Fibroblast of skin of right biceps (primary cell): ENCODE measurements around the gene RAE1.

ENCODE experiments used
- DNase-seq: peaks from one replicate; pipeline ENCODE4 v3.0.0-alpha.2; 2013

Gene RAE1, protein sequence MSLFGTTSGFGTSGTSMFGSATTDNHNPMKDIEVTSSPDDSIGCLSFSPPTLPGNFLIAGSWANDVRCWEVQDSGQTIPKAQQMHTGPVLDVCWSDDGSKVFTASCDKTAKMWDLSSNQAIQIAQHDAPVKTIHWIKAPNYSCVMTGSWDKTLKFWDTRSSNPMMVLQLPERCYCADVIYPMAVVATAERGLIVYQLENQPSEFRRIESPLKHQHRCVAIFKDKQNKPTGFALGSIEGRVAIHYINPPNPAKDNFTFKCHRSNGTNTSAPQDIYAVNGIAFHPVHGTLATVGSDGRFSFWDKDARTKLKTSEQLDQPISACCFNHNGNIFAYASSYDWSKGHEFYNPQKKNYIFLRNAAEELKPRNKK

DNA sequence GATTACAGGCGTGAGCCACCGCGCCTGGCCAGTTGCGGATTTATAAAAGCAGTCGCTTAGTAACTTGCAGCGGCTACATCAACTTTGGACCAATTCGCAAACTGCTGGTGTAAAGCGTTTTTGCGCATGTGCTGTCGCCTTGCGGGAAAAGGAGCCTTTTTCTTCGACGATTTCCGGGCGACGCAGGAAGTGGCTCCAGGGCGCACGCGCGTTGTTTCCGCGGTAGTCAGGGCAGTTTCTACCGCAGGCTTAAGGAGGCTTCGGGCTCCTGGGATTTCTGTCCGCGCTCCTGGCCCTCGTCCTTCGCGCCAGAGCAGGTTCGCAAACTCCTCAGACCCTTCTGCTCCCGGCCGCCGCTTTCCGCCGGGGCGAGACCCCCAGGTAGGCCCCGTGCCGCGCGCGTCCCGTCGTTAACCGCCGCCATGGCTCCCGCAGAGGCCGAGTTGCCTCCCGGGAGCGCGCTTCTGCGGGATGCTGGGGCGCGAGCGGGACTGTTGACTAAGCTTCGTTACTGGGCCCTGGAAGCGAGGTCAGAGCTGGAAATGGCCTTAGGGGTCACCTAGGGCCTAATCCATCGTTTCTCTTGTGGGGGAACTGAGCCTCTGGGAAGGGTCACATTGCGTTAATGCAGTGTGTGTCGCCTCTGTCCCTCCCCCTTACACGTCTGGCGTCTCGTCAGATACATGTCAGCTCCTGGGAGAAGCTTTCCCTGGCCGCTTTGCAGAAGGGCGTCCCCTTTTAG lies at the start of gene RAE1:
TSS of gene RAE1 (plus strand) at position 214 of the 742 bp plus-strand sequence. CDS start 2,784 bp downstream, outside the sequence.
- peak; percentile 91 for DNase-seq

DNA sequence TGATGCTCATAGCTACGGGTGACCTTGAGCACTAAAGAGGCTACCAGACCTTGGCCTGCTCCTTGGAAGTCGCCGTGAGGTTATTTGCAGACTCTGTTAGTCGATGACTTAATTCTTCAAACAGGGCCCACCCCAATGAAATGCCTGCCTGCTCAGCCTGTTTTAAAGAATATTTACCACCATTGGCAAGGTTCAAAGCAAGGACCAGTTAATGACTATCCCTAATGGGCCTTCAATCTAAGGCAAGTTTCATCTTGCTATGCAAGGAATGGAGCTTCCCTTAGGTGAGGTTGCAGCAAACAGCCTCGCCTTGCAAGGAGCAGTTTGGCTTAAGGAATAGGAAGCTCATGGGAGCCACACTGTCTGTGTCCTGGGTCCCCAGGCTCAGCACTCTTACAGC lies 44.3 kb upstream of the RAE1 start:
- no peak for DNase-seq

DNA sequence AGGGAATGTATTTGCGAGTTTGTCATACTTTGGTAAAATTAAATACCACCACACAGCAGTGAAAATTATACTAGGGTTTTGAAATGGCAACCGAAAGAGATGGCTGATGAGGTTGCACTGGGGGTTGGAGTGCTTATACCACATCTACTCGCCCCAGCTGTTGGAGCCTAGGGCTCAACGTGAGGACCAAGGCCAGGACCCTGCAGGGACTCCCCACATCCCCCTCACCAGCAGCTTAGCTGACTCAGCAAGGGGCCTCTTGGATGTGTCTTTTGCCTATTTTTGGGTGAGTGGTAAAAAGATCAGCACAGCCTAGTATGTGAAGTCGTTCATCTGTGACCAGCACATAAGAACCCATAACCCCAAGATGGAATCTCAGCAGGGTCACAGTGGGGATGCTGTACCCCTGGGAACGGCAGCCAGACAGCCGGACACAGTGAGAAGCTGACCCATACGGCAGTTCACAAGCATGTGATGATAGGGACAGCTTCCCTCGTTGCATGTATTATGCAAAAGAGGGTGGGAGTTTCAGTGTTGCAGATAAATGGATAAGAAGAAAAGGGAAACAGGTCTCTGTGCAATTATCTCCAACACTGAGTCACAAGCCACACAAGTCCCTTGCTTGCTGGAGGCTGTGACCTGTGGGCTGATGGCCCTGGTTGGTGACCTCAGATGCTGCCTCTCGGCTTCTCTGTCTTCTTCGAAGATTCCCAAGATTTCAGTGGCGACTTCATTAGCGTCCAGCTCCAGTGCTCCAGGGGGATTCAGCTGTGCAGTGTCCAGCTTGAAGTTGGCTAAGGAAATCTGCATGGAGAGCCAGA lies 42.4 kb upstream of the RAE1 start:
- DNase-seq, result no peak

DNA sequence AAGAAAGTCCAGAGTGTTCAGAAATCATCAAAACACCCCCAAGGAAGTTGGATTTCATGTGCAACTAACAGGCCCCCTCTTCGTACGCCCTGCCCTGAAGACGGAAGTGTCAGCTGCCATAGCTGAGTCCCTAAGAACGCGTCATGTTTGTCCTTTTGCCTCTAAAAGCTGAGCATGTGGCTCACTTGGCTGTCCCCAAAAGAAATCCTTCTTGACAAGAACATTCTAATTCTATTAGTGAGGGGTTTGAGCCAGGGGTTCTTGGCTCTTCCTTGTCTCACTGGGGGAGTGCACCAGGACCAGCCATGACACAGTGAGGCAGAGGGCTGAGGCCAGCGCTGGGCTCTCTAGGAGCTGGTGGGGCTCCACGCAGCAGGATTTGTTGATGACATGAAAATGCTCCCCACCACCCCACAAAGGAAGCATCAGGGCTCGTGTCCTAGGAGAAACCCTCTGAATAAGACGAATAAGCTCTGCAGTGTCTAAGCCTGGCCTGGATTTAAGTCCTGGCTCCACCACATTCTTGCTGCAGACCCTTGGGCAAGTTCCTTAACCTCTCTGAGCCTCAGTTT lies 41.4 kb upstream of the RAE1 start:
- DNase-seq, result no peak

DNA sequence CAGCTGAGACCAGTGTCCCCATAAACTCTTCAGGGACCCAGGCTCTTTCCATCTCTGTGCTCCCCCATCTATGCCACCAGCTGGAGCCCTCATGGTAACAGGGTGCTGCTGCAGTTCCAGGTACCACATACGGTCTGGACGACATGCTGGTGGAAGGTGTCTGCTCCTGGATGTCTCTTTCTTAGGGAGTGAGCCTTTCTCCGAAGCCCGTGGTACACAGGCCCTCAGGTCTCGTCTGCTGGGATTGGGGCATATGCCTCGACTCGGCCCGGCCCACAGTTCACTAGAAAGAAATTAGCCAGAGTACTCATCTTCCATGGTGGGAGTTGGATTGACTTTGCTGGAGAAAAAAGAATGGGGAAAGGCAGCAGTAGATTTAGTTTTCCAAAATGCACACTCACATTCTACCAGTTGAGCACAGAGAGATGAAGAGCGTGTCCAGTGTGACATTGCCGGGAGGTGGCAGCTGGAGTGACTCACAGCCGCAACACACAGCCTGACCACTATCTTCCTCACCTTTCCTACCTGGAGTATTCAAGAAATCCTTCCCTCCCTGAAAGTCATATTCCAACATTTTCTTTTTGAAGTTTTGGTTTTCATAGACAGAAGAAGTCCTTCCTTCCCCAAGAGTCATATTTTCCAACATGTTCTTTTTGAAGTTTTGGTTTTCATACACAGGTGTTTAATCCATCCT lies 40.1 kb upstream of the RAE1 start:
- DNase-seq, result no peak

DNA sequence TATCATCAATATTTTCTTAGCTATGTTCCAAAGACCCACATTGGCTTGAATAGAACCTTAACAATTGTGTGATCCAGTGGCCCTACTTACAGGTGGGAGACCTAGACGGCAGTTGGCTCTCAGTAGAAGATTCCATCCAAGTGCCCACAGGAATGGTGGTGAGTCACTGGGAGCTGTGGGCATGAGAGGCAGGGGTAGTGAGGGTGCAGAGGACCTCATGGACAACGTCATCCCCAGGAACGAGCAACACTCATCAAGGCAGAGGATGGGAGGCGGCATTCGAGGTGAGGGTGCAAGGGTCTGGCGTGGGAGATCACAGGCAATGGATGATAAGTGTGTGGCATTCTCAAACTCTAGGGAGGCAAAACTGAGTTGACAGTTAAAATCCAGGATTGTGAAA lies 38.9 kb upstream of the RAE1 start:
- no peak for DNase-seq

DNA sequence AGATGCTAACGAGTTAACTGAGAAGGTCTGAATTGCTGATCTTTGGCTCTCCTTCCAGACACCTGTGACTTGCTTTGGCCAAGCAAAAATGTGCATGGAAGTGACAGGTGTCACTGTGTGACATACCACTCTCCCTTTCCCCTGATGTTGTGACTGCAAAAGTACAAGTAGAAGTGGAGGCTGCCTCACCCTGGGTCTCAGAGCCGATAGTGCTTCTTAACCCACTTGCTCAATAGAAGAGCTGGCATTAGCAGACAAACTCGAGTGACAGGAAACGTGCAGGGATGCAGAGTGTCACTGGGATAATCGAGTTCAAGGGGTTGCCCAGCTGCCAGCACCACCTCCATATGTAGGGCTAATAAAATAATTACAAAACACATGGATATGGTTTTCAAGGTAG lies 37.8 kb upstream of the RAE1 start:
- DNase-seq, result no peak

DNA sequence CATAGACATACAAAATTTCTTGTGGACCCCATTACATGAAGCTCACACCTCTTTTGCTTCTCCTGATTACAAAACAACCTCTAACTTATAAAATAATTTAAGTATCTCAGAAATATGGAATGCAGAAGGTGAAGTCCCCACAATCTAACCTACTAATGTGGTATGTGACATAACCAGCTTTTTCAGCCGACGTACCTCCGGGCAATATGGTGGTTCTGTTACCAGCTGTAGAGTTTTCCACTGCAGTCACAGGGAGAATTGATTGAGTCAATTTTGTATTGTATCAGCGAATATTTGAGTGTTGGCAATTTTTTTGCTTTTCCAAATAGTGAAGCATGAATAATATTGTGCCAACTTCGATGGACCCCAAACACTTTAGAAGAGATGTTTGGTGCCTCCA lies 37.1 kb upstream of the RAE1 start:
- DNase-seq, result no peak

DNA sequence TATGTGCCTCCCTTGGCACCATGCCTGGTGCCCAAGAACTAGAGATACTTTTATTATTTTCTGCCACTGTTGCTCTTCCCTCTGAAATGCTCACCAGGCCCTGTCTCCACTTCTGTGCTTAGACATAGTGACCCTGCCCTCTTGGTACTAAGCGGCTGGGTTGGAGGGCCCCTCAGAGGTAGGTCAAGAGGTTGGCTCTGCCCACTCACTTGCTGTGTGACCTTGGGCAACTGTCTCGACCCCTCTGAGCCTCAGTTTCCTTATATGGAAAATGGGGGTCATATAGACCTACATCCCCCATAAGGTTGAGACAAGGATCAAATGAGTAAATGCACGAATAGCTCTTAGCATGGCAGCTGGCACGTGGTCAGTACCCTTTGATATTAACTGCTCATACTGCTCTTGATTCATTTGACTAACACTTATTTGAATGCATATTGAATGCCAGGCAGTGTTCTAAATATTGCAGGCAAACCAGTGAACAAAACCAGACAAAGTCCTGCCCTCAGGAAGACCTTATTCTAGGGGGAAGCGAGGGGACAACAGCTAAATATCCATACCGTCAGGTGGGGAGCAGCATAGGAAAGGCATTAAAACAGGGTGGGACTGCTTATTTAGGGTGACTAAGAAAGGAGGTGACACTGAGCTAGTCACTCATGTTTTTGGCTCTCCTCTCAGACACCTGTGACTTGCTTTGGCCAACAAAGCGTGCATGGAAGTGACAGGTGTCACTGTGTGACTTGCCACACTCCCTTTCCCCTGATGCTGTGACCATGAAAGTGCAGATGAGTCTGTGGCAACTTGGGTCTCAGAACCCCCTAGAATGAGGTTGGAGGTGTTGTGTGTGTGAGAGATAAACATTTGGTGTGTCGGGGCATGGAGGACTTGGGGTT lies 35.7 kb upstream of the RAE1 start:
- DNase-seq, result no peak

DNA sequence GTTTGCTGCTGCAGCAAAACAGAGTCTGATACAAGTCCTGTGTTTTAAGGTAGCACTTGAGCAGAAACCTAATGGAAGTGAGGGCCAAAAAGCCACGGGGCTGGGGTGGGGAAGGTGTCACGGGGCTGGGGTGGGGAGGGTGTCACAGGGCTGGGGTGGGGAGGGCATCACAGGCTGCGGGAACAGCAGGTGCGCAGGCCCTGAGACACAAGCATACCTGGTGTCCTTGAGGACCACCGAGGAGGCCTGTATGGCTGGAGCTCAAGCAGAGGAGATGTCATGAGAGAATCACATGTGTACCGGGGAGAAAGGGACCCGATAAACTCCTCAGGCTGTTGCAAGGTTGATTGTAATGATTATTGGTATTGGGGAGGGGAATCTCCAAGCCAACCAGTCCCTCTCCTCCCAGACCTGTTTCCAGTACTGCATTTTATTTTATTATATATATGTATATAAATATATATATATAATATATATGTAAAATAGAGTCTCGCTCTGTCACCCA lies 35.0 kb upstream of the RAE1 start:
- no peak for DNase-seq

DNA sequence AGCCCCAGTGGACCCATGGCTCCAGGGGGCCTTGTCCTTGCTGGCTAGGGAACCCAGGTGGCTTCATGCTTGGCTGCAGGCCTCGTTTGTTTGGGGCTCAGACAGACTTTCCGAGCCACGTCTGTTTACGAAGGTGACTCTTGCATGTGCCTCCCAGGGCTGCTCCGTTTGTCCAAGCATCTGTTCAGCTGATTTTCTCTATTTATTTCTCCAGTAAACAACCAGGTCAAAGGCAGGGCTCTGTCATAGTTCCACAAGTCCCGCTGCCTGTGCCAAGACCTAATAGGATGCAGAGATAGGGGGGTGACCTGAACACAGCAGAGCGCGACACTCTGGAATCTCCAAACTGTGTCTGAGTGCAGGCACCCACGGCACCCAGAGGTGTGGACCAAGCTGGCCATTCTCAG lies 34.3 kb upstream of the RAE1 start:
- DNase-seq, result no peak

DNA sequence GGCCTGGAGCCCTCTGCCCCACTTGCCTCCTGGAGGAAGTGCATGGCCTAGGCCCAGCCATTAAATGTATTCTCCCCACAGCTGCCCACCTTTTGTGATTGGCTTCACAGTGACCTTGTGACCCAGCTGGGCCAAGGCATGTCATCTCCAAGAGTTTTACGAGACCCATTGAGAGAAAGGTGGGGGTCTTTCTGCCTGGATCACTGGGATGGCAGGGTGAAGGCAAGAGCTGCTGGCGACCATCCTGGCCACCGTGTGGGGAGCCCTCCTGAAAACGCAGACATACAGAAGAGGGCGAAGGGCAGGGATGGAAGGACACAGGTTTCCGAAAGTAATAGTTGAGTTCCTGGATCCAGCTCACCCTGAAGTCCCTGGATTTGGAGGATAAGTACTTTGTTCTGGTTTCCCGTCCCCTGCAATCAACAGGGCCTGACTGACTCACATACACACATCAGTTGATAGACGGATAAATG lies 33.7 kb upstream of the RAE1 start:
- DNase-seq, result no peak

DNA sequence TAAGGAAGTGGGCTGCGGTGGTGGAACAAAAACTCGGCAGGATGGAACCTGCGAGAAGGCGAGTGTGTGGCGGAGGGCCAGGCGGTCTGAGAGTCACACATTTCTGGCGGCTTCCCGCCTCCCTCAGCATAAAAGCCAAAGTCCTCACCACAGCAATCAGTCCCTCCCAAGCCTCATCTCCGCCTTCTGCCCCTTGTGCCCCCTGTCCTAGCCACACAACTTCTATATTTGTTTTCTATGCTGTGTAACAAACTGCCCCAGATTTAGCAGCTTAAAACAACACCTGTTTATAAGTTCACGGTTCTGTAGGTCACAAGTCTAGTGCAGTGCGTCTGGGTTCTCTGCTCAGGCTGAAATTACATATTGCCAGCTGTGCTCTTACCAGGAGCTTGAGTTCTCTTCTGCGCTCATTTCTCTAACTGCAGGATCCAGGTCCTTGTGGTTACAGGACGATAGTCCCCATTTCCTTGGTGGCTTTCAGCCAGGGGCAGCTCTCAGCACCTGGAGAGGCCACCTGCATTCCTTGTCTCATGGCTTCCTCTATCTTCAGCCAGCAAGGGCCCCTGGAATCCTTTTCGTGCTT lies 33.2 kb upstream of the RAE1 start:
- no peak for DNase-seq

DNA sequence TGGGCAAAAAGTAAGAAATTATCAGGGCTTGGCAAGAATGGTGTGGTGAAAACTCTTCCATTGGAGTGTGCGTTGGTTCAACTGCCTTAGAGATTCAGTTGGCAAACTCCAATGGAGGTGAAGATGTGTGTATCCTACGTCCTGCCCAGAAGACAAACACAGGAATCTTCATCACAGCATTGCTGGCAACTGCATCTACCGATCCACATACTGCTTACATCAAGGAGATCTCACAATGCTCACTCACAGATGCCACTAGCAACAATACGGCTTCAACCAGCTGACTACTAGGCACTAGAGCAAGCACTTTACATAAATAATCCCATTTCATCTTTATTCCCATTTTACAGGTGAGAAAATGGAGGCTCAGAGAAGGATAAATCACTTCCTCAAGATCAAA lies 31.5 kb upstream of the RAE1 start:
- DNase-seq, result no peak

DNA sequence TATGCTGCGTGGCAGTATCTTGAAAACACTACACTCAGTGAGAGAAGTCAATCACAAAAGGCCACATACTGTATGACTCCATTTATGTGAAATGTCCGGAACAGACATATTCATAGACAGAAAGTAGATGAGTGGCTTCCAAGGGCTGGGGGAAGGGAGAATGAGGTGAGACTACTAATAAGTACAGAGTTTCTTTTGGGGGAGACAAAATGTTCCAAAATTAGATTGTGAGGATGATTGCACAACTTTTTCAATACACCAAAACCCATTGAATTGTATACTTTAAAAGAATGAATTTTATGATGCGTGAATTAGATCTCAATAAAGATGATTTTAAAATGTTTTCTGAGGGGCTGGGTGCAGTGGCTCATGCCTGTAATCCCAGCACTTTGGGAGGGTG lies 30.7 kb upstream of the RAE1 start:
- DNase-seq, result no peak

DNA sequence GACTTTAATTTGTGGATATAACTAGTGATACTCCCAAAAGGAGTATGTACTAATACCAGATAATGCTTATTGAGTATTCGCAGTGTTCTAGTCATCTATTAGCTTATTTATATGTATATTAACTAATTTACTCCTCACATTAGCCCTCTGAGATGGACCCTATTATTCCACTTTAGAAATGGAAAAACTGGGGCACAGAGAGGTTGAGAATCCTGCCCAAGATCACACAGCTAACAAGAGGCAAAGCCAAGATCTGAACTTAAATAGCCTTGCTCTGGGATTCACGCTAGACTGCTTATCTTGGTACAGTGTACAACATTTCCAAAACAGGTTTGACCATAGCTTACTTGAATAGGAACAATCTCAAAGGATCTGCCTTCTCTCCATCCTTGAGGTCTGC lies 29.9 kb upstream of the RAE1 start:
- DNase-seq, result no peak

DNA sequence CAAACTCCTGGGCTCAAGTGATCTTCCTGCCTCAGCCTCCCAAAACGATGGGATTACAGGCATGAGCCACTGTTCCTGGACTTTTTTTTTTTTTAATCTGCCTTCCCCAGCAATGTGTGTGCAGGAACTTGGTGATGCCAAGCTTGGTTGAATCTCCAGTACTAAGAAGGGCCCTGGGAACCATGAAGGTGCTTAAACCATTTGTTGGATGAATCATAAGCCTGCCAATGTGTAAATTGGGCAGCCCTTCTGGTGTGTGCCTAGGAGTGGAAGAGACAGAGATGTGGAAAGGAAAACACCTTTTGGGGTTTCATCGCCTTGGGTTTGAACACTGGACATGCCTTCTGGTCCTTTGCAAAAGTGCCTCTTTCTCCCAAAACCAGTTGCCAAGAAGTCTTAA lies 28.6 kb upstream of the RAE1 start:
- DNase-seq, result no peak

DNA sequence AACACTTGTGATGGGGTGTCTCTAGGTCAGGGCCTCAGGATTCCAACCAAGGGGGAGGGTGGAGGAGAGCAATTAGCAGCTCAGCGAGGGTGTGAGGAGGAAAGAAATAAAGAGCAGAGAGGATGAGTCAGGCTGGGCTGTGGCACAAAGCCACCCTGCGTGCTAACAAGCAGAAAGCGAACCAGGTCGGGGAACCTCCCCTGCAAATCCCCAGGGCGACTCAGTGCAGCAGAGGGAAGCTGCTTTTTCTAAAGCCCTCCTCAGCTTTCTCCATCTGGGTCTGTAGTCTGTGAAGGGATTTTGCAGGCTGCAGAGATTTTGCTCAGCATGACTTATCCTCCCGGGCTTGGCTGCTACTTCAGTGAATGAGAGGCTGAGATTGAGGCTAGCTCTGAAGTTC lies 28.0 kb upstream of the RAE1 start:
- DNase-seq, result peak; percentile 32

DNA sequence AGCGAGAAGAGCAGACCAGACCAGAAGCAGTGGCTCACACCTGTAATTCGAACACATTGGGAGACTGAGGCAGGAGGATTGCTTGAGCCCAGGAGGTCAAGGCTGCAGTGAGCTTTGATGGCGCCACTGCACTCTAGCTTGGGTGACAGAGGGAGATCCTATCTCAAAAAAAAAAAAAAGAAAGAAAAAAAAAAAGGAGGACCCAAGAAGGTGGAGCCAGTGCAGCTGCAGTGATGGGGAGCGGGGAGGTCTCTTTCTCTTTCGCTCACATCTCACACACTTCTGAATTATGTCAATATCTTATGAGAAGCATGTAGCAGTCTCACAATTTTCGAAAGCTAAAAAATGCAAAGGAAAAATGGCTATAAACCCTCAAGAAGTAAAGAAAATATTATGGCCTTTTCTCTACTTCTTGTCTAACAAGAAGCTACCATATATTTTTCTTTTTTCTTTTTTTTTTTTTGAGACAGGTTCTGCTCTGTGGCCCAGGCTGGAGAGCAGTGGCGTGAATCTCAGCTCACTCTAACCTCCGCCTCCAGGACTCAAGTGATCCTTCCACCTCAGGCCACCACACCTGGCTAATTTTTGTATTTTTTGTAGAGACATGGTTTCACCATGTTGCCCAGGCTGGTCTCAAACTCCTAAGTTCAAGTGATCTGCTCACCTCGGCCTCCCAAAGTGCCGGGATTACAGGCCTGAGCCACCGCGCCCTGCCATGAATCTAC lies 25.3 kb upstream of the RAE1 start:
- no peak for DNase-seq
